SK-N-SH (cell line): ENCODE results near the gene KCNB1. TPM values are rescaled to one million over a fixed set of nuclear protein-coding genes. Genes with fewer than 3 reads are reported as not detected.

Experiments used
- CTCF ChIA-PET: fragments of 300-600, 350-600 bp; formaldehyde crosslinking; extraction: SDS; loops from one replicate; lab custom pipeline; 2021; lab: Yijun Ruan, JAX
- POLR2A ChIA-PET: fragments of 350-600 bp; sonication (Branson Sonifier 250); formaldehyde crosslinking; extraction: SDS; loops from one replicate; lab custom pipeline; 2020; ENCODE audit warnings: antibody characterized with exemption, inconsistent platforms; lab: Yijun Ruan, JAX
- DNase-seq: peaks from one replicate; pipeline ENCODE4 v3.0.0; 2012
- H2AFZ ChIP-seq: fragments of 200-600 bp; sonication (generic); 2 replicates; pipeline ENCODE4 v1.8.1; 2016; ENCODE audit warnings: antibody characterized with exemption, mild to moderate bottlenecking, low read depth
- H3F3A ChIP-seq: fragments of 200-600 bp; sonication (generic); replicated peaks from 2 replicates; pipeline ENCODE3; 2016; ENCODE audit warnings: antibody characterized with exemption, mild to moderate bottlenecking; ENCODE audit not compliant: insufficient read depth
- H3K27ac ChIP-seq, 2 experiments: fragments of 200-500 bp in 1 of 2; fragments of 200-600 bp in 1 of 2; sonication (Bioruptor generic) in 1 of 2; sonication (generic), shearing (Covaris generic) in 1 of 2; 2 replicates each; pipeline versions ENCODE4 v1.5.1 to v1.6.1; 2014 to 2016; ENCODE audit warnings: low read depth in 2 of 2, inconsistent platforms in 1 of 2, low read length in 1 of 2, mild to moderate bottlenecking in 1 of 2, mixed read lengths in 1 of 2
- H3K27me3 ChIP-seq: fragments of 200-600 bp; sonication (generic), shearing (Covaris generic); 2 replicates; pipeline ENCODE4 v1.6.1; 2016; ENCODE audit warnings: mixed run types; ENCODE audit not compliant: insufficient read depth
- H3K36me3 ChIP-seq, 2 experiments: fragments of 200-500 bp in 1 of 2; fragments of 200-600 bp in 1 of 2; sonication (Bioruptor generic) in 1 of 2; sonication (generic) in 1 of 2; replicated peaks in 1 of 2; 2 replicates each; pipeline versions ENCODE3 to v1.5.1; 2014 to 2016; ENCODE audit warnings: low read length in 1 of 2, mild to moderate bottlenecking in 1 of 2; ENCODE audit not compliant: insufficient read depth in 2 of 2, control insufficient read depth in 1 of 2
- H3K4me1 ChIP-seq, 2 experiments: fragments of 200-500 bp in 1 of 2; fragments of 200-600 bp in 1 of 2; sonication (Bioruptor generic) in 1 of 2; sonication (generic), shearing (Covaris generic) in 1 of 2; 2 replicates each; pipeline versions ENCODE4 v1.5.1 to v1.6.1; 2014 to 2016; ENCODE audit warnings: low read depth in 1 of 2, low read length in 1 of 2, mixed run types in 1 of 2; ENCODE audit not compliant: insufficient read depth in 2 of 2, control insufficient read depth in 1 of 2
- H3K4me2 ChIP-seq: fragments of 200-600 bp; sonication (generic), shearing (Covaris generic); 2 replicates; pipeline ENCODE4 v1.6.1; 2017; ENCODE audit warnings: mixed run types
- H3K4me3 ChIP-seq, 2 experiments: fragments of 200-500 bp in 1 of 2; fragments of 200-600 bp in 1 of 2; sonication (Bioruptor generic) in 1 of 2; sonication (generic), shearing (Covaris generic) in 1 of 2; 2 replicates each; pipeline versions ENCODE4 v1.5.1 to v1.8.1; 2014 to 2016; ENCODE audit warnings: low read depth in 2 of 2, inconsistent platforms in 1 of 2, low read length in 1 of 2, mild to moderate bottlenecking in 1 of 2, mixed read lengths in 1 of 2, moderate library complexity in 1 of 2
- H3K79me2 ChIP-seq: fragments of 200-600 bp; sonication (generic); 2 replicates; pipeline ENCODE4 v1.8.1; 2017; ENCODE audit warnings: mild to moderate bottlenecking; ENCODE audit not compliant: insufficient read depth
- H3K9ac ChIP-seq: fragments of 200-600 bp; sonication (generic); 2 replicates; pipeline ENCODE4 v1.6.1; 2017; ENCODE audit warnings: mixed run types
- H3K9me2 ChIP-seq: fragments of 200-600 bp; sonication (generic); 2 replicates; pipeline ENCODE4 v1.6.1; 2017; ENCODE audit warnings: mixed run types
- H3K9me3 ChIP-seq: fragments of 200-600 bp; sonication (generic); 2 replicates; pipeline ENCODE4 v1.6.1; 2017; ENCODE audit warnings: mixed run types, mild to moderate bottlenecking, moderate library complexity
- H4K20me1 ChIP-seq: fragments of 200-600 bp; sonication (generic); 2 replicates; pipeline ENCODE4 v1.6.1; 2017; ENCODE audit warnings: mild to moderate bottlenecking, mixed run types; ENCODE audit not compliant: insufficient read depth
- EP300 ChIP-seq, 2 experiments: IDR thresholded peaks; 2 replicates each; pipeline versions ENCODE4 v1.4.0 to v1.6.1; 2012; ENCODE audit warnings: borderline replicate concordance in 1 of 2, low read depth in 1 of 2, low read length in 1 of 2
- EZH2phosphoT487 ChIP-seq: fragments of 200-600 bp; sonication (generic); IDR thresholded peaks from 2 replicates; pipeline ENCODE4 v1.6.1; 2017; ENCODE audit warnings: low read depth, mixed run types, mild to moderate bottlenecking, antibody characterized with exemption, moderate library complexity, borderline replicate concordance
- GABPA ChIP-seq: IDR thresholded peaks from 2 replicates; pipeline ENCODE4 v1.4.0; 2012; ENCODE audit warnings: low read depth, mild to moderate bottlenecking
- GATA2 ChIP-seq: sonication (generic); formaldehyde crosslinking; IDR thresholded peaks from 2 replicates; pipeline ENCODE4 v1.5.0; 2020; ENCODE audit warnings: mild to moderate bottlenecking, missing genetic modification reagents
- IRF3 ChIP-seq: fragments of 150-350 bp; IDR thresholded peaks from 2 replicates; pipeline ENCODE4 v1.6.1; 2016; ENCODE audit warnings: mild to moderate bottlenecking, low read depth, low read length
- JUND ChIP-seq: IDR thresholded peaks from 2 replicates; pipeline ENCODE4 v1.4.0; 2012
- MAX ChIP-seq: IDR thresholded peaks from 2 replicates; pipeline ENCODE4 v1.4.0; 2012; ENCODE audit warnings: low read depth
- MEF2A ChIP-seq: IDR thresholded peaks from 2 replicates; pipeline ENCODE4 v1.4.0; 2012; ENCODE audit warnings: low read depth, borderline replicate concordance
- MXI1 ChIP-seq: IDR thresholded peaks from 2 replicates; pipeline ENCODE4 v1.6.1; 2012; ENCODE audit warnings: mild to moderate bottlenecking, low read depth, low read length, improper control_type of control experiment
- NFIC ChIP-seq: IDR thresholded peaks from 2 replicates; pipeline ENCODE4 v1.4.0; 2012; ENCODE audit warnings: borderline replicate concordance
- NRF1 ChIP-seq: IDR thresholded peaks from 2 replicates; pipeline ENCODE4 v1.6.1; 2012; ENCODE audit warnings: low read depth, mild to moderate bottlenecking, low read length
- PBX3 ChIP-seq: IDR thresholded peaks from 2 replicates; pipeline ENCODE4; 2012
- RAD21 ChIP-seq: IDR thresholded peaks from 2 replicates; pipeline ENCODE4 v1.6.1; 2012; ENCODE audit warnings: mild to moderate bottlenecking, low read length
- RCOR1 ChIP-seq: fragments of 150-350 bp; IDR thresholded peaks from 2 replicates; pipeline ENCODE4 v1.6.1; 2017; ENCODE audit warnings: antibody characterized with exemption, low read length
- RXRA ChIP-seq: IDR thresholded peaks from 2 replicates; pipeline ENCODE4 v1.4.0; 2012; ENCODE audit warnings: low read depth, mild to moderate bottlenecking, borderline replicate concordance
- SIN3A ChIP-seq: IDR thresholded peaks from 2 replicates; pipeline ENCODE4 v1.6.1; 2012; ENCODE audit warnings: low read depth, mild to moderate bottlenecking, low read length, moderate library complexity, borderline replicate concordance
- SMC3 ChIP-seq: IDR thresholded peaks from 2 replicates; pipeline ENCODE4 v1.6.1; 2012; ENCODE audit warnings: low read depth, low read length, improper control_type of control experiment
- TAF1 ChIP-seq: IDR thresholded peaks from 2 replicates; pipeline ENCODE4 v1.6.1; 2012; ENCODE audit warnings: low read depth, mild to moderate bottlenecking, low read length, moderate library complexity, borderline replicate concordance
- TCF12 ChIP-seq: IDR thresholded peaks from 2 replicates; pipeline ENCODE4 v1.4.0; 2012
- USF1 ChIP-seq: IDR thresholded peaks from 2 replicates; pipeline ENCODE4 v1.4.0; 2012; ENCODE audit warnings: low read depth, borderline replicate concordance
- USF2 ChIP-seq: fragments of 150-350 bp; IDR thresholded peaks from 2 replicates; pipeline ENCODE4 v1.6.1; 2017; ENCODE audit warnings: antibody characterized with exemption, low read length, low read depth, borderline replicate concordance
- WGBS: methylation state at CpG from one replicate; pipeline ENCODE4 v1.1.6; 2017; ENCODE audit warnings: low lambda C conversion rate; 5-methylcytosine and 5-hydroxymethylcytosine counted together
- polyA plus RNA-seq, 3 experiments: library from polyadenylated mRNA; depleted of rRNA; stranded (reverse); fragments of >200 nt; gene quantifications; 2 replicates each; pipeline ENCODE4 v1.2.3, GENCODE V29; 2012

Gene KCNB1
- polyA plus RNA-seq, 1 of the 3 experiments (the other 2 are of a cell fraction): 0.82 TPM

GRCh38 chr20:49460916-49461315 is 21.6 kb downstream of the KCNB1 start:
- Histone ChIP-seq H3K4me3 (no peak overlapping the region), H3K9me3 (no peaks in the 10 kb centered on the region), H3K79me2 (no peaks in the 10 kb centered on the region), H3K9ac (no peak overlapping the region), H3F3A (no peaks in the 10 kb centered on the region), H3K36me3 (no peaks in the 10 kb centered on the region), H3K27ac (no peak overlapping the region), H3K27me3 (no peaks in the 10 kb centered on the region), H4K20me1 (no peaks in the 10 kb centered on the region), H3K4me2 (no peak overlapping the region), H3K4me1 (peaks cover 0 to 13% of the 10 kb centered on the region in 2 experiments; a peak in 1 of 4 replicates), H3K9me2 (no peaks in the 10 kb centered on the region), H2AFZ (no peak overlapping the region)
- 49% methylated on average over 5 of the region's 5 CpGs for WGBS
- no peak for DNase-seq
- ChIA-PET POLR2A (no interaction called here), CTCF (interaction anchor here (1.1 kb wide), 1 partner anchor 60 kb away, joined by 3 read pairs; no protein-coding TSS in a partner anchor)
- no peak for TF ChIP-seq GATA2
- TF ChIP-seq NRF1: no peak
- TF ChIP-seq RXRA: no peak
- no peak for TF ChIP-seq RAD21
- no peak for TF ChIP-seq SMC3
- peak; percentile 15; the same call in 1 of the 2 replicates for TF ChIP-seq PBX3
- TF ChIP-seq TCF12: peak; percentile 35; the same call in 1 of the 2 replicates
- no peak for TF ChIP-seq SIN3A
- TF ChIP-seq MXI1: no peak
- TF ChIP-seq MAX: no peak
- no peak for TF ChIP-seq MEF2A
- no peak for TF ChIP-seq USF1
- TF ChIP-seq RCOR1: no peak
- no peak for TF ChIP-seq USF2
- no peak for TF ChIP-seq TAF1
- TF ChIP-seq NFIC: peak; percentile 73
- no peak for TF ChIP-seq IRF3
- TF ChIP-seq EZH2phosphoT487: no peak
- TF ChIP-seq GABPA: no peak
- TF ChIP-seq EP300 (IDR thresholded peaks at IDR 0.05; ENCODE audit: borderline replicate concordance in 1 of 2, low read depth in 1 of 2, low read length in 1 of 2): peak in 1 of 2 experiments; percentile 23; a peak in 1 of 4 replicates
- no peak for TF ChIP-seq JUND
- TF ChIP-seq, all 33 proteins: peak for 4
